Esophagus muscularis mucosa (tissue), 2 donors: ENCODE data around the gene C6orf141.

Experiments
- POLR2A ChIP-seq: fragments of 450-650 bp; IDR thresholded peaks from one replicate; pipeline ENCODE4 v1.6.1; 2017; ENCODE audit warnings: antibody characterized with exemption, moderate library complexity, mild to moderate bottlenecking, low read depth
- POLR2AphosphoS5 ChIP-seq, 2 donors: sonication (generic); formaldehyde crosslinking; IDR thresholded peaks; one replicate each; pipeline ENCODE4 v1.6.1; 2017; ENCODE audit warnings: antibody characterized with exemption in 2 of 2

GRCh38 chr6:49530141-49530776, 20.2 kb upstream of the C6orf141 start:
- no peak for TF ChIP-seq POLR2AphosphoS5 (IDR thresholded peaks at IDR 0.05)
- no peak for TF ChIP-seq POLR2A
